Stimulated activated CD4-positive, alpha-beta T cell treated with anti-CD3 and anti-CD28 coated beads, Interleukin-1b, Interleukin-23, amount 100 ng/mL, for 48 hours (primary cell): ENCODE data around the gene CLTB.
"Not testable (repeated sequence)": the region's sequence is repeated elsewhere in the genome, so short reads cannot be mapped to it uniquely, and the experiment has no call there.

Experiments used
- DNase-seq: peaks from one replicate; pipeline ENCODE4 v3.0.0-alpha.2; 2020

The CLTB gene

GRCh38 chr5:176426876-176427275, 10.5 kb upstream of the CLTB start:
- no peak for DNase-seq

- DNase-seq = no peak
These were observed 9.5 kb upstream of the CLTB start for GRCh38 chr5:176425791-176426190.

DNA sequence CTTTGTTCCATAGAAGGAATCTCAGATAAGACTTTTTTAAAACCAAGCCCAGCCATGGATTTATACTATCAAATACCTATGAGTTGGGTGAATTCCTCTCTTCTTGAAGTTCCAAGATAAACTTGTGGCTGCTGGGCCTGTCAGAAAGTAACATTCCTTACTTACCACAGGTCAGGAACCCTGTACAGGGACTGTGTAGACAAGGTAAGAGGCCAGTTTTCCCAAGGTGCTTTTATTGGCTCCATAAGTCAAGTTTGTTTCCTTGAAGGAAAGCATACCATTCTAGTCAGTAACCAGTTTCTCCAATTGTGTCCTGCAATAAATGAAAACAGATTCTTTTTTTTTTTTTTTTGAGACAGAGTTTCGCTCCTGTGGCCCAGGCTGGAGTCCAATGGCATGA, 8.8 kb upstream of the CLTB start:
- DNase-seq = no peak

GRCh38 chr5:176424181-176424580, 7.8 kb upstream of the CLTB start:
- DNase-seq = no peak

GRCh38 chr5:176420972-176421544, 4.7 kb upstream of the CLTB start:
- no peak for DNase-seq

GRCh38 chr5:176420086-176420485, 3.7 kb upstream of the CLTB start:
- no peak for DNase-seq

DNA sequence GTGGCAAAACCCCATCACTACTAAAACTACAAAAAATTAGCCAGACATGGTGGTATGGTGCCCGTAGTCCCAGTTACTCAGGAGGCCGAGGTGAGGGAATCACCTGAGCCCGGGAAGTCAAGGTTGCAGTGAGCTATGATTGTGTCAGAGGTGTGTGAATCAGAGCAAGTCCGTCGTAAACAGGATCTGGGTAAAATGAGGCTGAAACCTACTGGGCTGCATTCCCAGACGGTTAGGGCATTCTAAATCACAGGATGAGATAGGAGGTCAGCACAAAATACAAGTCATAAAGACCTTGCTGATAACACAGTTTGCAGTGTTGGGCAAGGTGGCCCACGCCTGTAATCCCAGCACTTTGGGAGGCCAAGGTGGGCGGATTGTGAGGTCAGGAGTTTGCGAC, 1.9 kb upstream of the CLTB start:
- no peak for DNase-seq

DNA sequence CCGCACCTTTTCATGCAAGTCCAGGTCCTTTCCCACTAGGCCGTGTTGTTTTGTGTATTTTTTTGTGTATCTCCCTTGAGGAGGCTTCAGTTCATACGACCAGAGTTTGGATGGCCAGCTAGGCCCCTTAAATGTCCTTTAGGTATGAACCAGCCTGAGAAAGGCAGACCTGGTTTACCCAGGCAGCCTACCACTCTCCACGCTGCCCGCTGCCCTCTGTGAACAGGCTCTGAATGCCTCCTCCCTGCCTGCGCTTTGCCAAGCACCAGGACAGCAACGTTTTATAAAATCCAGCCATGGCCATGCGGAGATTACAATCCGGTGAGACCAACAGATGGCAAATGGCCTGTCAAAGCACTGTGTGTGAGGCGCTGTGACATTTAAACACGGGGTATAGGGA, 626 bp upstream of the CLTB start:
- DNase-seq = no peak

DNA sequence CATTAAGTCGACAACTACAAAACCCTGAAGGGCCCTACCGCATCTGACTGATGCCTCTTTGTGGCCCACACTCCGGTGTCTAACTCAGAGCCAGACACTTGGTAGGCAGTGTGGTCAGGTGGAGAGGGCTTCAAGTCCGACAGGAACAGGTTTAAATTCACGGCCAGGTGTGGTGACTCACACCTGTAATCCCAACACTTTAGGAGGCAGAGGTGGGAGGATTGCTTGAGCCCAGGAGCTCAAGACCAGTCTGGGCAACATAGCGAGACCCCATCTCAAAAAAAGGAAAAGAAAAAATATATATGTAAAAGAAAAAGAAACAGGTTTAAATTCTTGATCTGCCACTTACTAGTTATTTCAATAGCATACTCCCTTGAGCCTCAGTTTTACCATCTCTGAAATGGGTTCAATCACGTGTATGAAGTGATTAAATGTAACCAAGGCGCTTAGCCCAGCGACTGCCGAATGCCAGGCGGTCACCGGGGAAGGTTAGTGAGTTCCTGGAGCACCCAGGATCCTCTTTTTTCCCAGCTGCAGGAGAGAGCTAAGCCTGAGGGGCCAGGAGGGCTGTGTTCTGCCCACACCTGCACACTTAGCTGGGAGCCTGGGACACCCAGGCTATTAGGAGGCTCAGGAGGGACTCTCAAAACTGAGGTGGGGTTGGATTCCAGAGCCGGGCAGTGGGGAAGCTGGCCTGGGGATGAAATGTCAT, 943 bp downstream of the CLTB start:
- DNase-seq = no peak

- DNase-seq = no peak
These were observed 1.6 kb downstream of the CLTB start for GRCh38 chr5:176414704-176415103.

DNA sequence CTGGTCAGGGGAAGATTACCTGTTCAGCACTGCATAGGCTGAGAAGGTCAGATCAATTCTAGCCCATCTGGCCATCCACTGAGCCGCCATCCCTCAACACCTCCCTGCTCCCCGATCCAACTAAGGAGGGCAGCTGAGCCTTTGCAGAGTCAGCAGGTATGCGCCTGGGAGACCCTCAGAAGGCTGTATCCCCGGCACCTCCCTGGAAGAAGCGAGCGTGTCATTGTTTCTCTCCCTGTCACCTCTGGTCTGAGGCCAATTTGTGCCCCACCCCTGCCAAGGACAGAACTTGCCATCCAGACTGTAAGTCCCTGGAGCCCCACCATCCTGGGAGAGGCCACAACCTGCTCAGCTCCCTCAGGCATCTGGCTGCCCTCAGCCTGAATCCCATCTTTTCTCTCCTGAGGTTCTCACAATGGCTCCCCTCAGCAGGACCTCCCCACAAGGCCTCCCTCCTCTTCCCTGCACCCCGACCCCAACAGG, 2.6 kb downstream of the CLTB start:
- DNase-seq = no peak

DNA sequence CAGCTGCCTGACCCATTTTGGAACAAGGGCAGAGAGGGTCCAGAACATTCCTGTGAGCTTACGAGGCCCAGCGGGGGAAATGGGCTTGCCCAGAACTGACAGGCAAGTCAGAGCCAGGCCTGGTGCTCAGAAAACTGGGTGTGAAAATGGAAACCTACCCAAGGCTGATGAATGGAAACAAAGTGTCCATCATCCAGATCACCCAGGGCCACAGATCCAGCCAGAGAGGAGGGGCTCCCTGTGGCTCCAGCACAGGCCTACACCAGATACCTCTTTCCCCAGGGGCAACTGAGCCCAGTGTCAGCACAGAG, 3.1 kb downstream of the CLTB start:
- no peak for DNase-seq

DNA sequence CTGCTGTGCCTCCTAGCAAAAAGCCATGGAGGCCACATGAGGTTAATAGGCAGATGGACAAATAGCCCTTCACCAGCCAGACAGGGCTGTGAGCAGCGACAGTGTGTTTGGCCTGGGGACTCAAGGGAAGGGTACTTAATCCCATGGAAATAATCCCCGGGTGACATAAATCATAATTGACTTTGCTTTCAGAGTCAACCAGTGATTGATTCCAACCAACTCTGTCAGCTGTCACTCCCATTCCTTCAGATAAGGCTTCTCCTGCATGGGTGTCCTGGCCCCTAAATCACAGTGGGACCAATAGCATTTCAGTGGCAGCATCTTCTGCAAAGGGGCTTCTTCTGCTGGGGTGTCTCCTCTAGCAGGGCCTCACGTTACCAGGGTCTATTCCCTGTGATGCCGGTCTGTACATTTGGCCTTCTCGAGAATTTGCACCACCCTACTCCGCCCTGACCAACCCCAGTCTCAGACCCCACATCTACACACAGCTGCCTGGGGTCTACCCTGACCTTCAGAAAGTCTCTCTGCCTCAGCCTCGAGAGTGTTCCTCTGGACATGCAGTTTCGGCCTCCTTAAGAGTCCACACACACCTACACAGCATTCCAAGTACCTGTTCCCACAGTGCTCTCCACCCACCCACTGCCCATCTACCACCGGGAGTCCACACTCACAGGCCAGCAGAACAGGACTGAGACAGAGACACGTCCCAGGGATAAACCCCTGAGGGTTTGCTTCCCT, 3.7 kb downstream of the CLTB start:
- no peak for DNase-seq

DNA sequence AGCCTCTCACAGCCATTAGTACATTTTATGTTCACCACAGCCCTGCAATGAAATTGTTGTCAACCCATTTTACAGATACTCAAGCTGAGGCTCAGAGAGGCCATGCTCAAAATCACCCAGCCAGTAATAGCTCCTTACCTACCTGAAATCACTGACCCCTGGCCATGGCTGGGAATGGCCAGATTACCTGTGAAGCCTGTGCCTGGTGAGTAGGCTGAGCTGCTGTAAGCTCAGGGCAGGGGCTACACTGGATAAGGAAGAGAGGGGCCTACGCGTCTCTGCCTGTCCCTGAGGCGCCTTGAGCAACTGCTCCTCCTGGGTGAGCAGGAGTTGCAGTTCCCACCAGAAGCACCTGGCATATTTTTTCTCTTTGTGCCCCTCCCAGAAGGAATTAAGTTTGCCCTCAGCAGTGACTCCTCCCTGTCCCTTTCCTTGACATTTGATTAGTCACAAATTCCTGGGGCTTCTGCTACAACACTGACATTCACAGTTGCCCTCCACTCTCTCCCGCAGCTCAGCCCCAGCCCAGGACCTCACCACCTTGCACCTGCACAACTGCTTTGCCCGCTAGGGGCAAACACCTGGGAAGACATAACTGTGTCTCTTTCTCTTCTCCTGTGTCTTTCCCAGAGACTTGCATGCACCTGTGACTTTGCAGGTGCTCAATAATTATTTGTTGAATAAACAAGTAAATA, 5.7 kb downstream of the CLTB start:
- DNase-seq = no peak

GRCh38 chr5:176409765-176410164, 6.6 kb downstream of the CLTB start:
- DNase-seq = no peak

- no peak for DNase-seq
These were observed 7.7 kb downstream of the CLTB start for GRCh38 chr5:176408590-176408989.

GRCh38 chr5:176408252-176408573, 8.1 kb downstream of the CLTB start:
- DNase-seq = not testable (repeated sequence)

DNA sequence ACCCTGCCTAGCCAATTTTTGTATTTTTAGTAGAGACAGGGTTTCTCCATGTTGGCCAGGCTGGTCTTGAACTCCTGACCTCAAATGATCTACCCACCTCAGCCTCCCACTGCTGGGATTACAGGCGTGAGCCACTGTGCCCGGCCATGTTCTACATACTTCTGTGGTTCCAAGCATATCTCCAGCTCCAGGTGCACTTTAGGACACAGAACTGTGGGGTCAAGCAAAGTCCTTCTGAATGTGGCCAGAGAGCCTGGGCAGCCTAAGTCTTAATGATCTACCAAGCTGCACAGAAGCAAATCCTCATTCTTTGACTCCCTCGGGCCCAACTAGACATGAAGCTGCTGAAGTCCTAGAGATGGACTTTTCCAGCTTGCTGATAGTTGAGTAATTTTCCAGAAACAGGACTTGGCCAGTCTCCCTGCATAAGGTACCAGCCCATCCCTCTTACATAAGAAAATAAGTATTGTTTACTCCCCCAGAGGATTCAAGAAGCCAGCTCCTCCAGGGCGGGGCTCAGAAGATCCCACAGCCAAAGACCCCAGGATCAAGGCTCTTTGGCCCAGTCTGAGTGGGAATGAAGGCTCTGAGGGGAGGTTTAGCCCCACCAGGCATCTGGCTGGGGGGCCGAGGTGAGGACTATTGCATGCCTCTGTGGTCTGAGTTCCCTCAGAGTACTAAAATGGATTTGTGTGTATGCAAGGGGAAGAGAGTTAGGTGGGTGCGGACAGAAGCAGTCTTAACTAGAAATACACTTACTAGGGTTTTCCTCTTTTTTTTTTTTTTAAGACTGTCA, 8.7 kb downstream of the CLTB start:
- no peak for DNase-seq

DNA sequence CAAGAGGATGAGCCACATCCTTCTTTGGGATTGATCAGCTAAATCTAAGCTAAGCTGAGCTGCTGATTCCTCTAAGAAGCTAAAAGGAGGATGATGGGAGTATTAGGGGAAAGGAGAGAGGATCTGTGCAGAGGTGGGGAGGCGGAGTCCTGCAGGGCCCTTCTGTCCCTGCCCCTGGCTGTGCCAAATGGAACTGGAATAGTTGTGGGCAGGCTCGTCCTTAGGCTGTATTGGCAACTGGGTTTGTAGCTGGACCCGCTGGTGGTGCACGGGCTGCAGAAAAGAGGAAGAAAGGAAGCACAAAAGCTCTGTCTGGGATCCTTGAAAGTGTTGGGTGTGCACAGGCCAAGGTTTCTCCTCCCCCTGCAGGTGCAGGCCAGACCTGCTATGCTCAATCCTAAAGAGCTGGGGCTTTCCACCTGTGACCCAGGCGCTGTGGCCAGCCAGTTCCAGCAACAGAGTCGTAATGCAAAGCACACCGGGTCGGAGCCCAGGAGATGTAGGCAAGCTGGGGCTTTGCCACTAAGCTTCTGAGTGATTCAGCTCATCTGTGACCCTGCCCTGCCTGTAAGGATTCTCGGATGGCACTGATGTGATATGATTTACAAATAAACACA, 9.8 kb downstream of the CLTB start:
- no peak for DNase-seq

DNA sequence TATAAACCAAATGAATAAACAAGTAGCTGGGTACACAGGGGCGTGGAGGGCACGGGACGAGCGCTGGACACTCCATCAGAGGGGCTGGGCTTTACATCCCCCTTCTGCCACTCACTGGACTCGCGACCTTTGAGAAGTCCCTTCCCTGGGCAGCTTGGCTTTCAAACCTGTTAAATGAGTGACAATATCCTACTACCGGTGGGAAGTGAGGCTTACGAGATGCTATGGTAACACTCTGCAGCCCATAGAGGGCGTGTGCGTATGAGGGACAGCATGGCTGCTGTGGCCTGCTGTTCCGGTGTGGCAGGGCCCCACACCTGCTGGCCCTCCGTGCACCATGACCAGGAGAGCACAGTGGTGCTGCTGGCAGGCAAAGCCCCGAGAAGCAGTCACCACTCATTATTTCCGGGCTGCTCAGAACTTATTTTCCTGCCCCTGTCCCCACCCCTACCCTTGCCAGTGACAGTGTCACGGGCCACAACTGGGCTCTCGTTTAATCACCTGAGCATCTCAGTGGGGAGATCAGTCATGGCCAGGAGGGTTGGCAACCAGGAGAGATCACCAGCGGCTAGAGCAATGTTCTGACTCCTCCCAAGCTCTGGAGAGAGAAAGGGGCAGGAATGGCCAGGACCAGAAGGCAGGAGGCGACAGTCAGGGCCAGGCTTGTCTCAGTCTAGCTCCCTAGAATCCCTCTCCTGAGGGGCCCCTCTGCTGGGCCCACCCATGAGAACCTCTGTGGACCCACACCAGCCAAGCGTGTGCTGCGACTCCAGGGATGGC, 10.5 kb downstream of the CLTB start:
- no peak for DNase-seq

DNA sequence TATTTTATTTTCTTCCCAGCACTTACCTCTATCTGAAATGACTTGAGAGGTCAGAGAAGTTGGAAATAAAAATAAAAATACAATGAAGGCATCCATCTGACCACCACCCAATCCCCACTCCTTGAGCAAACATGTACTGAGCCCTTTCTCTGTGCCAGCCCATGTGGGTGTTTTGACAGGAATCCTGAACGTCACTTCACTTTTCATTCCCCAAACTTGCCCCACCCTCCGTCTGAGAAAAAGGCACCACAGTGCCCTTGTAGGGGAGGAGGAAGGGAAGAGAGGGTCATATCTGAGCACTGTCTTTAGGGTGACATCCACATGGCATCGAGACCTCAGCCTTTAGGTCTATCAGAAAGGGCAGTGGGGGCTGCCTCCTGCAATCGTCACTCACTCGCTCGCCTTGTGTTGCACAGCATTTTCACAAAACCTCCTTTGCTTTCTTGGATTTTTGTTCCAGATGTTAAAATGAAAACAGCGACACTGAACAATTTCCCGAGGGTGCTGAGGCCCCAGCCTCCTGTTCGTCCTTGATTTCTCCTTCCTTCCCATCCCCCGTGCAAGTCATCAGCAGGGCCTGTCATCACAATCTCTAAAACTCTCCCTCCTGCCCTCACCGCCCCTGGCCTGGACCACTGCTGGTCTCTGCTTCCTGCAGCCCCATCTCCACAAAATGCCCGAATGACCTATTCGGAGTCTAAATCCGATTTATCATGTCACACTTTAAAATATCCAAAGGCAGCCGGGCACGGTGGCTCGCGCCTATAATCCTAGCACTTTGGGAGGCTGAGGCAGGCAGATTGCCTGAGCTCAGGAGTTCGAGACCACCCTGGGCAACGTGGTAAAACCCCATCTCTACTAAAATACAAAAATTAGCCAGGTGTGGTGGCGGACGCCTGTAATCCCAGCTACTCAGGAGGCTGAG, 14.8 kb downstream of the CLTB start:
- DNase-seq = no peak
